ENCODE data around the gene IQSEC1. TPM values are rescaled to one million over a fixed set of nuclear protein-coding genes. Genes with fewer than 3 reads are reported as not detected.

Gene IQSEC1
- total and polyA plus RNA-seq, 10 of the 15 experiments (the other 5 are each of a cell fraction or from before 2014, with no cell fraction given) = 0.92 to 55.2 (median 8.5) TPM

GRCh38 chr3:12918231-12918630 lies 155.0 kb downstream of the IQSEC1 start:
- peaks cover 9% of the 10 kb centered on the region for H3K4me1 ChIP-seq (ENCODE audit: control insufficient read depth, insufficient read depth, low read length)
- no peak for TF ChIP-seq JUND (IDR thresholded peaks at IDR 0.05; ENCODE audit: low read depth, low read length)
- TF ChIP-seq ZSCAN29 (IDR thresholded peaks at IDR 0.05) = no peak
- TF ChIP-seq MAX (IDR thresholded peaks at IDR 0.05; ENCODE audit: low read depth, low read length) = no peak
- TF ChIP-seq MYB (IDR thresholded peaks at IDR 0.05; ENCODE audit: borderline replicate concordance, low read depth, low read length) = no peak
- no peak for TF ChIP-seq CBFB (IDR thresholded peaks at IDR 0.05; ENCODE audit: low read depth)
- no peak for TF ChIP-seq ZNF217 (IDR thresholded peaks at IDR 0.05)
- TF ChIP-seq NR2F1 (conservative IDR thresholded peaks at IDR 0.05) = no peak
- no peak for TF ChIP-seq CREM (IDR thresholded peaks at IDR 0.05; ENCODE audit: low read depth)
- no peak for TF ChIP-seq REST (IDR thresholded peaks at IDR 0.05; ENCODE audit: low read depth, low read length)
- no peak for TF ChIP-seq PAX8 (IDR thresholded peaks at IDR 0.05)
- intact Hi-C loops (cut with micrococcal nuclease; ENCODE audit: unreplicated experiment) = no loop called here
- POLR2A ChIA-PET = no interaction called here
- no peaks in the 10 kb centered on the region for H3K79me2 ChIP-seq (ENCODE audit: control insufficient read depth, insufficient read depth, low read length)
- DNase-seq (ENCODE audit: low read depth, low spot score) (no peak), FAIRE-seq (no peak), ATAC-seq (no peak)
- WGBS (ENCODE audit: insufficient coverage, insufficient replicate concordance, low lambda C conversion rate, missing lambda C conversion rate) = 70% methylated on average over 3 of the region's 3 CpGs
- no peak overlapping the region for H3K9ac ChIP-seq (ENCODE audit: control insufficient read depth, insufficient read depth, low read length)
- no peak overlapping the region for H3K4me3 ChIP-seq
- H3K9me3 ChIP-seq (replicated peaks; ENCODE audit: control insufficient read depth, insufficient read depth, low read length) = no peaks in the 10 kb centered on the region
- H3K27me3 ChIP-seq (replicated peaks in 1 of 2; ENCODE audit: control insufficient read depth in 2 of 2, insufficient read depth in 2 of 2, low read length in 1 of 2) = no peaks in the 10 kb centered on the region
- H4K20me1 ChIP-seq (ENCODE audit: control insufficient read depth, insufficient read depth) = no peaks in the 10 kb centered on the region
- H2AFZ ChIP-seq (ENCODE audit: control insufficient read depth, low read depth, low read length) = no peak overlapping the region
- peaks cover 27 to 31% of the 10 kb centered on the region in 2 experiments for H3K36me3 ChIP-seq (ENCODE audit: control insufficient read depth in 2 of 2, insufficient read depth in 2 of 2, low read length in 1 of 2)
- no TSS peak for BruUV-seq (replicated peaks)
- H3K4me2 ChIP-seq (ENCODE audit: control insufficient read depth, insufficient read depth) = no peak overlapping the region
- no peak overlapping the region for H3K27ac ChIP-seq (ENCODE audit: control insufficient read depth, insufficient read depth)
- SMC1A ChIA-PET (ENCODE audit: uncharacterized antibody, unreplicated experiment) = no interaction called here
- in situ Hi-C loops (cut with MboI) = no loop called here
- CTCF ChIA-PET = no interaction called here
- RAD21 ChIA-PET (ENCODE audit: unreplicated experiment) = no interaction called here

All from GM12878 (cell line).